T-helper 2 cell treated with Interferon-gamma antibody and Interleukin-4, amounts not matched to agents 5 μg/mL and 100 μg/mL, for 36 hours (primary cell): ENCODE results near the gene ACSS2.

ENCODE experiments used
- DNase-seq: peaks from one replicate; pipeline ENCODE4 v3.0.0; 2021; ENCODE audit warnings: low spot score
- H3K27ac Mint-ChIP-seq: one replicate; pipeline ENCODE4 v1.8.0; 2021; ENCODE audit warnings: mild to moderate bottlenecking, mixed read lengths
- H3K27me3 Mint-ChIP-seq: one replicate; pipeline ENCODE4 v1.8.0; 2021; ENCODE audit warnings: low read depth, mixed read lengths
- H3K36me3 Mint-ChIP-seq: one replicate; pipeline ENCODE4 v1.8.0; 2021; ENCODE audit warnings: low read depth, mixed read lengths
- H3K4me1 Mint-ChIP-seq: one replicate; pipeline ENCODE4 v1.8.0; 2021; ENCODE audit warnings: low read depth, mixed read lengths
- H3K4me3 Mint-ChIP-seq: one replicate; pipeline ENCODE4 v1.8.0; 2022; ENCODE audit warnings: mild to moderate bottlenecking, moderate library complexity, mixed read lengths
- H3K9me3 Mint-ChIP-seq: one replicate; pipeline ENCODE4 v1.8.0; 2021; ENCODE audit warnings: mixed read lengths

The ACSS2 gene, protein sequence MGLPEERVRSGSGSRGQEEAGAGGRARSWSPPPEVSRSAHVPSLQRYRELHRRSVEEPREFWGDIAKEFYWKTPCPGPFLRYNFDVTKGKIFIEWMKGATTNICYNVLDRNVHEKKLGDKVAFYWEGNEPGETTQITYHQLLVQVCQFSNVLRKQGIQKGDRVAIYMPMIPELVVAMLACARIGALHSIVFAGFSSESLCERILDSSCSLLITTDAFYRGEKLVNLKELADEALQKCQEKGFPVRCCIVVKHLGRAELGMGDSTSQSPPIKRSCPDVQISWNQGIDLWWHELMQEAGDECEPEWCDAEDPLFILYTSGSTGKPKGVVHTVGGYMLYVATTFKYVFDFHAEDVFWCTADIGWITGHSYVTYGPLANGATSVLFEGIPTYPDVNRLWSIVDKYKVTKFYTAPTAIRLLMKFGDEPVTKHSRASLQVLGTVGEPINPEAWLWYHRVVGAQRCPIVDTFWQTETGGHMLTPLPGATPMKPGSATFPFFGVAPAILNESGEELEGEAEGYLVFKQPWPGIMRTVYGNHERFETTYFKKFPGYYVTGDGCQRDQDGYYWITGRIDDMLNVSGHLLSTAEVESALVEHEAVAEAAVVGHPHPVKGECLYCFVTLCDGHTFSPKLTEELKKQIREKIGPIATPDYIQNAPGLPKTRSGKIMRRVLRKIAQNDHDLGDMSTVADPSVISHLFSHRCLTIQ

DNA sequence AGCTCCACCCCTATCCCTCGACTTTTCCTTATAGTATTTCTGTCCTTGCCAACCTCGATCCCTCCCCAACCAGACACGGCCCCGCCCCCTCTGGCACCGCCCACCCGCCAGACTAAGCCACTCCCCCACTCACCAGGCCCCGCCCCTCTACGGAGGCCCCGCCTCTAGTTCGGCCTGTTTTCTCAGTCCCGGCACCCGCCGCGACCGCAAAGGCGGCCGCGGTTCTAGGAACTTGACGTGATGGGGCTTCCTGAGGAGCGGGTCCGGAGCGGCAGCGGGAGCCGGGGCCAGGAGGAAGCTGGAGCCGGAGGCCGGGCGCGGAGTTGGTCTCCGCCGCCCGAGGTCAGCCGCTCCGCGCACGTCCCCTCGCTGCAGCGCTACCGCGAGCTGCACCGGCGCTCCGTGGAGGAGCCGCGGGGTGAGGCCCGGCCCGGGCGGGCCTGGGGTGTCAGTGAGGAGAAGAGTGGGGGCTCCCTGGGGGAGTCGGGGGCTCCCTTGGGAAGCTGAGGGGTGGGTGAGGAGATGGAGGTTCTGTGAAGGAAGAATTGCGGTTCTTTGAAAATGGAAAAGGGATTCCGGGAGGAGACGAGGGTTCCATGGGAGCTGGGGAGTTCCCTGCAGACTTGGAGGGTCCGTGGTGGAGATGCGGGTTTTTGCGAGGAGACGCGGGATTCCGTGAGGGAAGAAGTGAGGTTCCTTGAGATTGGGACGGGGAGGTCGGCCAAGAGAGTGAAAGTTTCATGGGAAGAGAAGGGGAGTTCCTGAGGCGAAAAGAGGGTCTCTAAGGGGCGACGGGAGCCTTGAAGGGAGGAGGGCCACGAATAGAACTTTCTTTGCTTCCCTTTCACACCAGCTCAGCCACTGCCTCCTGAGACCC lies at the start of gene ACSS2:
Gene ACSS2 (plus strand): TSS at position 207 of the 877 bp plus-strand sequence. CDS start 34 bp downstream, at position 241.
- Mint-ChIP-seq H3K27me3 (no peaks in the 10 kb centered on the region), H3K4me3 (peak within 1 kb of the TSS; percentile 97), H3K4me1 (peaks cover 52% of the 10 kb centered on the region), H3K36me3 (peaks cover 6% of the 10 kb centered on the region), H3K9me3 (no peaks in the 10 kb centered on the region), H3K27ac (peak within 1 kb of the TSS; percentile 88)
- peak; percentile 96 for DNase-seq

DNA sequence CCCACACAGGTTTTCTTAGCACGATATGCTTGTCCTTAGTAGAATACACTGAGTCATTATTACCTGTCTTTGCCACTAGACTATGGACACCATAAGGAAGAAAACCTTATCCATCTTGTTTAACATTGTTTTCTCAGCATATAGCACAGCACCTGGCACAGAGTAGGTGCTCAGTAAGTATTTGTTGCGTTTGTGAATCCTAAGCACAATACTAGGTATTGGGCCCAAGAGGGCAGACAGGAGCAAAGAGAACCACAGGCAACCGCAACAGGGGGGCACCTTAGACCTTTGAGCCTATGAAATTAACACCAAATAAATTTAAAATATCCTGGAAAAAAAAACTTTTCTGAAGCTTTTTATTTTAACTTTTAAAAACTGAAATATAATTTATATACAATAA lies 47.2 kb upstream of the ACSS2 start:
- peaks cover 14% of the 10 kb centered on the region for H3K4me1 Mint-ChIP-seq
- no peak for DNase-seq
- peaks cover 21% of the 10 kb centered on the region for H3K27me3 Mint-ChIP-seq
- H3K9me3 Mint-ChIP-seq, result no peaks in the 10 kb centered on the region
- peaks cover 2% of the 10 kb centered on the region for H3K36me3 Mint-ChIP-seq
- no peak overlapping the region for H3K27ac Mint-ChIP-seq
- no peak overlapping the region for H3K4me3 Mint-ChIP-seq

DNA sequence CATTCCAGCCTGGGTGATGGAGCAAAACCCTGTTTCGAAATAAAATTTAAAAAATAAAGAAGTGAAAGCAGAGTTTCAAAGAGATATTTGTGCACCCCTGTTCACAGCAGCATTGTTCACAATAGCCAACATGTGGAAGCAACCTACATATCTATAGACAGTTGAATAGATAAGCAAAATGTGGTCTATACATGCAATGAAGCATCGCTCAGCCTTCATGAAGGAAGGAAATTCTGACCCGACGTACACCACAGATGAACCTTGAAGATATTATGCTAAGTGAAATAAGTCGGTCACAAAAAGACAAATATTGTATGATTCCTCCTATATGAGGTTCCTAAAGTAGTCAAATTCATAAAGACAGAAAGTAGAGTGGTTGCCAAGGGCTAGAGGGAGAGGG lies 44.5 kb upstream of the ACSS2 start:
- Mint-ChIP-seq H3K27ac (no peak overlapping the region), H3K36me3 (no peaks in the 10 kb centered on the region), H3K4me3 (no peak overlapping the region), H3K27me3 (peaks cover 23% of the 10 kb centered on the region), H3K9me3 (no peaks in the 10 kb centered on the region), H3K4me1 (peaks cover 5% of the 10 kb centered on the region)
- no peak for DNase-seq

GRCh38 chr20:34834459-34834893 lies 41.9 kb upstream of the ACSS2 start:
- Mint-ChIP-seq H3K27ac (no peak overlapping the region), H3K27me3 (peaks cover 27% of the 10 kb centered on the region), H3K4me1 (peaks cover 3% of the 10 kb centered on the region), H3K4me3 (no peak overlapping the region), H3K9me3 (no peaks in the 10 kb centered on the region), H3K36me3 (no peaks in the 10 kb centered on the region)
- DNase-seq, result no peak

GRCh38 chr20:34842143-34842542 lies 34.3 kb upstream of the ACSS2 start:
- H3K4me3 Mint-ChIP-seq, result no peak overlapping the region
- no peak overlapping the region for H3K27ac Mint-ChIP-seq
- no peak for DNase-seq
- no peaks in the 10 kb centered on the region for H3K36me3 Mint-ChIP-seq
- no peaks in the 10 kb centered on the region for H3K9me3 Mint-ChIP-seq
- peaks cover 22% of the 10 kb centered on the region for H3K27me3 Mint-ChIP-seq
- H3K4me1 Mint-ChIP-seq, result no peaks in the 10 kb centered on the region

GRCh38 chr20:34843421-34843820 lies 33.0 kb upstream of the ACSS2 start:
- DNase-seq, result no peak
- Mint-ChIP-seq H3K27me3 (peaks cover 22% of the 10 kb centered on the region), H3K27ac (no peak overlapping the region), H3K4me3 (no peak overlapping the region), H3K4me1 (no peaks in the 10 kb centered on the region), H3K36me3 (no peaks in the 10 kb centered on the region), H3K9me3 (no peaks in the 10 kb centered on the region)

GRCh38 chr20:34848597-34848996 lies 27.8 kb upstream of the ACSS2 start:
- H3K4me1 Mint-ChIP-seq, result peaks cover 1% of the 10 kb centered on the region
- DNase-seq, result no peak
- no peaks in the 10 kb centered on the region for H3K36me3 Mint-ChIP-seq
- no peaks in the 10 kb centered on the region for H3K9me3 Mint-ChIP-seq
- no peaks in the 10 kb centered on the region for H3K27me3 Mint-ChIP-seq
- no peak overlapping the region for H3K27ac Mint-ChIP-seq
- H3K4me3 Mint-ChIP-seq, result no peak overlapping the region

DNA sequence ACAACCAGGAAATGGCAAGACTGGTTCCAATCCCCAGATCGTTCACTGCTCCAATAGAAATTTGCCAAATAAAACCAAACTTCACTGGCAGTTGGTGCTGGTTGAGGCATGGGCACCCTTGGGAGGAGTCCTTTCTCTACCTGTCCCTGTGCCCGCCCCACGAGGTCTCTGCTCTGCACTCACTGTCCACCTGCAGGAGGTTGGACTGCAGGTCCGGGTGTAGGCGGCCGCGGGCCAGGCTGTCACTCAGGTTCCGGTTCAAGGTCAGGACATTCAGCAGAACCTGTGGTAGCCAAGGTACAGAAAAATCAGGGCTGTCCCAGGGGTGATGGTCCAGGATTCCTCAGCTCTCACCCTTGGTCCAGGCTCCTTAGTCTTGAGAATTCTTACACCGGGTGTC lies 26.6 kb upstream of the ACSS2 start:
- no peaks in the 10 kb centered on the region for H3K27me3 Mint-ChIP-seq
- H3K4me3 Mint-ChIP-seq, result no peak overlapping the region

DNA sequence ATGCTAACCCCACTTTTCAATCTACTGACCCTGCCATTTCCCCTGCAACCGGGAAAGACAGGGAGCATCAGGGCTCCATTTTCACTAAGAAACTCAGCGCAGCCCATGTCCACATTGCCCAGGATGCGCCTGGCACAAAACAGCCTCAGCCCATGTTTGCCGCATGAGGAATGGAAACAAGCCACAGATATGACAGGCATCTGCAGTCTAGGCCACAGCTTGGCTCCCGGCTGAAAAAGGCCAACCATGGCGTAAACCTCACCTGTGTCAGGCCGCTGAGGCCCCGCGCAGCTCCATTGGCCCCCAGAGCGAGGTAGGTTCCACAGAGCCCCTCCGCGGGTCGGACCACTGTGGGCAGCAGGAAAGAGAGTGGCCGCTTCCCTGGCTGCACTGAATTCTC lies 25.4 kb upstream of the ACSS2 start:
- Mint-ChIP-seq H3K27ac (no peak overlapping the region), H3K4me3 (no peak overlapping the region), H3K27me3 (no peaks in the 10 kb centered on the region), H3K9me3 (no peaks in the 10 kb centered on the region), H3K4me1 (peaks cover 1% of the 10 kb centered on the region), H3K36me3 (no peaks in the 10 kb centered on the region)
- DNase-seq, result no peak

More for the DNA sequence above, 26.6 kb upstream of the ACSS2 start:
- no peak for DNase-seq
- H3K4me1 Mint-ChIP-seq, result peaks cover 1% of the 10 kb centered on the region
- H3K9me3 Mint-ChIP-seq, result no peaks in the 10 kb centered on the region
- H3K27ac Mint-ChIP-seq, result no peak overlapping the region
- H3K36me3 Mint-ChIP-seq, result no peaks in the 10 kb centered on the region

DNA sequence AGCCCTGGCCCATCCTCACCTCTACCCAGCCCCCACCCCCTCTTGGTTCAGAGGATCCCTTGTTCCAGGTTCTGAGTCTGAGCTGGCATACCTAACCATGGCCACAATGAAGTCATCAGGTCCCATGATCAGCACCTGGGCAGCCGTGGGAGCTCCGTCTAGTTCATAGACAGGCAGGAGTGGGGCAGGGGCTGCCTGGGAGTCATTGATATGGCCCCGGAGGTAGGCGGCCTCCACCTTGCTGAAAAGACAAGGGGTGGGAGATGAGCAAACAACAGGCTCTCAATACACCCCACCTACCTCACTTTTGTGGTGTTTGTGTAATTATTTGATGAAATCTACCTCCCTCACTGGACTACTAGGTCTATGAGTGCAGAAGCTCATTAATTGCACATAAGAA lies 24.1 kb upstream of the ACSS2 start:
- Mint-ChIP-seq H3K27me3 (no peaks in the 10 kb centered on the region), H3K36me3 (no peaks in the 10 kb centered on the region), H3K27ac (no peak overlapping the region), H3K4me1 (peaks cover 1% of the 10 kb centered on the region), H3K9me3 (no peaks in the 10 kb centered on the region), H3K4me3 (no peak overlapping the region)
- DNase-seq, result no peak

DNA sequence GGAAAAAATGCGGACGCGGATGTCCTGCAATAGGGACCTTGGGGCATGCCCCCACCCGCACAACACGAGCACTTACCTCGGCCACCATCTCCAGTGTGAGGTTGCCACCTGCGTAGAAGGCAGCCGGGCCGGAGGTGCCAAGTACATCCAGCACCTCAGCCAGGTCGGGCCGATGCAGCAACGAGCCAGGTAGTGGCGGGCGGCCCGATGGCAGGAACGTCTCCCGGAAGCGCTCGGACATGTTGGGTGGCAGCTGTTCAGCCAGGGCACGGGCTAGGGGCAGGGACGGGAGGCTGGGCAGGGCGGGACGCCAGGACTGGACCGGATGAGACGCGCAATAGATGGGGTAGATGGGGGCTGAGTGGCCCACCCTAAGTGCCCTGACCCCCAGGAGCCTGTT lies 17.0 kb upstream of the ACSS2 start:
- H3K36me3 Mint-ChIP-seq, result peaks cover 3% of the 10 kb centered on the region
- no peaks in the 10 kb centered on the region for H3K9me3 Mint-ChIP-seq
- H3K4me1 Mint-ChIP-seq, result no peaks in the 10 kb centered on the region
- H3K27ac Mint-ChIP-seq, result no peak overlapping the region
- no peak overlapping the region for H3K4me3 Mint-ChIP-seq
- no peaks in the 10 kb centered on the region for H3K27me3 Mint-ChIP-seq
- DNase-seq, result no peak

DNA sequence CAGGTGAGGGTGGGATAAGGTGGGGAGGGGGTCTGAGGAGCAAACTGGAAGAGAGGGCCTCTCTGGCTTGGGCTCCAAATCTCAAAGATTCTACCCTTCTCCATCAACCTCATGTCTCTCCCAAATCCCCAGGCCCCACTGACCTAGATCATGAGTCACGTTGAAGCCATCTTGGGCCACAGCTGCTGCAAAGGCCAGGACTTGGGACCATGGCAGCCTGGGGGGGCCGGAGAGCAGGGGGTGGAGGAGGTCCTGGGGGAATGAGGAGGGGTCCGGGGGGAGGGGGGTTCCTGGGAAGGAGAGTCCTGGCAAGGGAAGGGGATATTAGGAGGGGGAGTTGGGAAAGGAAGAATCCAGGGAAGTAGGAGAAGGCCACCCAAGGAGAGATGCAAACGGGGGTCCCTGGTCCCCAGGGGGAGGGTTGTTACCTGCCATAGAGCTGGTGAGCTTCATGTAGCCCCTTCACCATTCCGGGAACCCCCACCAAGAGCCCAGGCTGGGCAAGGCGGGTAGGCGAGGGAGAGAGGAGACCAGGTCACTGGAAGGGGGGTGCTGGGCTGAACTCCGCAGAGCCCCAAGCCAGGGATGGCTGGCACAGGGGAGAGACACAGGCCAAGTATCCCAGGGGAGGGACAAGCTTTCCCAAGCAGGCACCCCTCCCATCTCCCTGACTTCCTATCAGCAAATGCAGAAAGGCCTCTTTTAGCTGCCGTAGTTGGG lies 16.4 kb upstream of the ACSS2 start:
- no peaks in the 10 kb centered on the region for H3K27me3 Mint-ChIP-seq
- H3K4me3 Mint-ChIP-seq, result no peak overlapping the region
- no peaks in the 10 kb centered on the region for H3K9me3 Mint-ChIP-seq
- no peak overlapping the region for H3K27ac Mint-ChIP-seq
- peaks cover 3% of the 10 kb centered on the region for H3K36me3 Mint-ChIP-seq
- H3K4me1 Mint-ChIP-seq, result no peaks in the 10 kb centered on the region
- no peak for DNase-seq

DNA sequence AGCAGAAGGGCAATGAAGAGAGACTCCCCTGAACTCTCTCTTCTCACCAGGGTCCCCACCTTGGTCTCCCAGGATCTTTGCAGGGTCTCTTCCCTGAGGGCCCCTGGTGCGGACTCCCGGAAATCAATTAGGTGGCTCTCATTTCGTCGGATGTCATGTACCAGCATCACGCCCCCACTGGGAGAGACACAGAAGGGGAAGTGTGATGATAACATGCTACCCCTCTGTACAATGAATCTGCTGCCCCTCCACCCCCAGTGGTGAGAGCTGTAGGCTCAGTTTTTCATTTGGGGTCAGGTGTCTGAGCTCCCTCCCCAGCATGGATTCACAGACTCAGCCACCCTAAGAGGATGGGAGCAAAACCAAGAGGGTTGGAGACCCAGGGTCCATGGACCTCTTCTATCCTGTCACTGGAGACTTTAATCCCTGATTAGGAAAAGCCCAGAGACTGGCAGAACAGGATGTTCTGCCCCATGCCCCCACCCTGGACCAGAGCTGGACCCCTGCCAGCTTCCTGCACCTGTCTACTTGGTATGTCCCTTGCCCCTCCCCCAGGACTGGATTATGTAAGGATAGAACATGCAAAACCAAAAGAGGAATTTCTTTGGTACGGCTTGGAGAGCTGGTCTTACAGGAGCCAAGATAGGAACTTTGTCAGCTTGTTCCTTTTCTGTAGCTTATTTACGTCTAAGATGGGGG lies 14.9 kb upstream of the ACSS2 start:
- Mint-ChIP-seq H3K27ac (no peak overlapping the region), H3K27me3 (no peaks in the 10 kb centered on the region), H3K4me3 (no peak overlapping the region), H3K9me3 (no peaks in the 10 kb centered on the region), H3K36me3 (peaks cover 3% of the 10 kb centered on the region), H3K4me1 (no peaks in the 10 kb centered on the region)
- no peak for DNase-seq
